Cerebellar nuclear complex (tissue), 1 donor: ENCODE data around the gene REEP3.
"Not testable (repeated sequence)": the region's sequence is repeated elsewhere in the genome, so short reads cannot be mapped to it uniquely, and the experiment has no call there.

Experiments used
- DNase-seq, 2 experiments: peaks; one replicate each; lab custom pipeline; 2025; lab: John Stamatoyannopoulos, UW

The REEP3 gene

GRCh38 chr10:63549810-63550209, 28.6 kb downstream of the REEP3 start:
- DNase-seq, result no peak

- no peak for DNase-seq
These were observed 31.8 kb downstream of the REEP3 start for GRCh38 chr10:63553031-63553430.

GRCh38 chr10:63553473-63553872, 32.3 kb downstream of the REEP3 start:
- no peak for DNase-seq

- DNase-seq, result no peak
These were observed 33.5 kb downstream of the REEP3 start for GRCh38 chr10:63554657-63555056.

- DNase-seq, result no peak
These were observed 34.1 kb downstream of the REEP3 start for GRCh38 chr10:63555330-63555729.

- no peak for DNase-seq
These were observed 37.1 kb downstream of the REEP3 start for GRCh38 chr10:63558132-63558784.

GRCh38 chr10:63561341-63561740, 40.1 kb downstream of the REEP3 start:
- peak in 1 of 2 experiments; percentile 44 for DNase-seq

- no peak for DNase-seq
These were observed 41.2 kb downstream of the REEP3 start for GRCh38 chr10:63562391-63562790.

GRCh38 chr10:63562857-63563256, 41.7 kb downstream of the REEP3 start:
- no peak for DNase-seq

- DNase-seq, result no peak
These were observed 42.4 kb downstream of the REEP3 start for GRCh38 chr10:63563623-63564022.

GRCh38 chr10:63564731-63565130, 43.5 kb downstream of the REEP3 start:
- DNase-seq, result not testable (repeated sequence)

- DNase-seq, result peak; percentile 29 to 67
These were observed 52.0 kb downstream of the REEP3 start for GRCh38 chr10:63573068-63573697.

GRCh38 chr10:63574011-63574410, 52.8 kb downstream of the REEP3 start:
- no peak for DNase-seq

GRCh38 chr10:63576501-63576900, 55.3 kb downstream of the REEP3 start:
- no peak for DNase-seq

- DNase-seq, result no peak
These were observed 57.3 kb downstream of the REEP3 start for GRCh38 chr10:63578501-63578900.

GRCh38 chr10:63579371-63580014, 58.3 kb downstream of the REEP3 start:
- no peak for DNase-seq

- DNase-seq, result no peak
These were observed 61.5 kb downstream of the REEP3 start for GRCh38 chr10:63582690-63583089.

GRCh38 chr10:63583397-63583796, 62.2 kb downstream of the REEP3 start:
- no peak for DNase-seq

- peak; percentile 27 to 73 for DNase-seq
These were observed 62.9 kb downstream of the REEP3 start for GRCh38 chr10:63583909-63584724.

GRCh38 chr10:63584725-63585035, 63.5 kb downstream of the REEP3 start:
- DNase-seq, result no peak

- DNase-seq, result no peak
These were observed 63.8 kb downstream of the REEP3 start for GRCh38 chr10:63585041-63585440.

- DNase-seq, result no peak
These were observed 64.8 kb downstream of the REEP3 start for GRCh38 chr10:63586043-63586442.

- DNase-seq, result no peak
These were observed 66.0 kb downstream of the REEP3 start for GRCh38 chr10:63587191-63587590.
